ENCODE measurements around the gene RIPK3. TPM values are rescaled to one million over a fixed set of nuclear protein-coding genes. Genes with fewer than 3 reads are reported as not detected.

Gene RIPK3
- total RNA-seq, 4 donors from 2014 or later: 6.8 to 13.7 (median 11.1) TPM

DNA sequence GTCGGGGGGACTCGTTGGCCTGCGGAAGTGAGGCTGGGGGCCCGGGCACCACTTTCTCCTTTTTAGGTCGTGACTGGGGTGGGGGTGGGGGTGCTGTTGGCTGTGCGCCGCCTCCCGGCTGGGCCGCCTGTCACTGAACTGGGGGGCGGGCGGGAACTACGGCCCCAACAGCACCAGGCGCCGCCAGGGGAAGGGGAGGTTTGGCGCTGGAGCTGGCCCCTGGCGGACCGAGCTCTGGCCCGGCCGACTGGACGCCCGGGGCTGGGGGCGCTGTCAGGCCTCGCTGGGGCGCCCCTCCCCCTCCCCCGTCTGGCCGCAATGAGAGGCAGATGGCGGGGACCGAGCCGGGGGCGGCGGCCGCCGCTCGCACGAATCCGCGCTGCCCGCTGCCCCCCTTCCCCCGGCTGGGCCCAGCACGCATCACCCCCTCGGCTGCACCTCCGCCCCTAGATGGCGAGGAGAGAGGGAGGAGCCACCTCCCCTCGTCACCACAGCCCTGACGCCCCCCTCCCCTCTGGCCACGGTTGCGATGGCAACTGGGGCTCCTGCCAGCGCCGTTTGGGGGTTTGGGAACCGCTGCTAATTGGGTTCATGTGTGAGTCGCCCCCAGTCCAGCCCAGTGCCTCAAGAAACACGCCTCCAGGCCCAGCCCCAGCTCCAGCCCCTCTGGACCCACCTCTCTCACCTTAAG lies 28.9 kb upstream of the RIPK3 start:
- Histone ChIP-seq H3K4me1 (peaks cover 49% of the 10 kb centered on the region), H3K9me3 (no peaks in the 10 kb centered on the region), H3K36me3 (peaks cover 7% of the 10 kb centered on the region), H3K27me3 (peaks cover 3% of the 10 kb centered on the region), H3K27ac (peak overlapping the region; percentile 94), H3K4me3 (peak overlapping the region; percentile 63)
- TF ChIP-seq POLR2AphosphoS5 (IDR thresholded peaks at IDR 0.05) (no peak), EP300 (IDR thresholded peaks at IDR 0.05) (no peak), POLR2A (IDR thresholded peaks at IDR 0.05) (peak in 1 of 2 donors; percentile 55)
- TF ChIP-seq, protein P1, sequence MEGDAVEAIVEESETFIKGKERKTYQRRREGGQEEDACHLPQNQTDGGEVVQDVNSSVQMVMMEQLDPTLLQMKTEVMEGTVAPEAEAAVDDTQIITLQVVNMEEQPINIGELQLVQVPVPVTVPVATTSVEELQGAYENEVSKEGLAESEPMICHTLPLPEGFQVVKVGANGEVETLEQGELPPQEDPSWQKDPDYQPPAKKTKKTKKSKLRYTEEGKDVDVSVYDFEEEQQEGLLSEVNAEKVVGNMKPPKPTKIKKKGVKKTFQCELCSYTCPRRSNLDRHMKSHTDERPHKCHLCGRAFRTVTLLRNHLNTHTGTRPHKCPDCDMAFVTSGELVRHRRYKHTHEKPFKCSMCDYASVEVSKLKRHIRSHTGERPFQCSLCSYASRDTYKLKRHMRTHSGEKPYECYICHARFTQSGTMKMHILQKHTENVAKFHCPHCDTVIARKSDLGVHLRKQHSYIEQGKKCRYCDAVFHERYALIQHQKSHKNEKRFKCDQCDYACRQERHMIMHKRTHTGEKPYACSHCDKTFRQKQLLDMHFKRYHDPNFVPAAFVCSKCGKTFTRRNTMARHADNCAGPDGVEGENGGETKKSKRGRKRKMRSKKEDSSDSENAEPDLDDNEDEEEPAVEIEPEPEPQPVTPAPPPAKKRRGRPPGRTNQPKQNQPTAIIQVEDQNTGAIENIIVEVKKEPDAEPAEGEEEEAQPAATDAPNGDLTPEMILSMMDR (IDR thresholded peaks at IDR 0.05): no peak
- peak; percentile 85 to 87 for DNase-seq (ENCODE audit: low spot score in 2 of 2)
- 10% methylated on average over 4 of the region's 52 CpGs for WGBS

DNA sequence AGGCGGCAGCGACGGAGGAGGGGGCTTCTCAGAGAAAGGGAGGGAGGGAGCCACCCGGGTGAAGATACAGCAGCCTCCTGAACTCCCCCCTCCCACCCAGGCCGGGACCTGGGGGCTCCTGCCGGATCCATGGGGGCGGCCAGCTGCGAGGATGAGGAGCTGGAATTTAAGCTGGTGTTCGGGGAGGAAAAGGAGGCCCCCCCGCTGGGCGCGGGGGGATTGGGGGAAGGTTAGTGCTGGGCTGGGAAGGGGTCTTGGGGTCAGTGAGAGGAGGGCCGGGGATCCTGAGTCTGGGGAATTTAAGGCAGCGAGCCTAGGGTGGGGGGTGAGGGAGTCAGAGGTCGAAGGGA lies 28.4 kb upstream of the RIPK3 start:
- no peaks in the 10 kb centered on the region for H3K9me3 ChIP-seq
- no peak for TF ChIP-seq POLR2A (IDR thresholded peaks at IDR 0.05)
- TF ChIP-seq, protein P1 (IDR thresholded peaks at IDR 0.05): no peak
- TF ChIP-seq POLR2AphosphoS5 (IDR thresholded peaks at IDR 0.05): no peak
- TF ChIP-seq EP300 (IDR thresholded peaks at IDR 0.05): no peak
- peaks cover 5% of the 10 kb centered on the region for H3K36me3 ChIP-seq
- WGBS: 5% methylated on average over 15 of the region's 15 CpGs
- H3K27me3 ChIP-seq: peaks cover 3% of the 10 kb centered on the region
- no peak for DNase-seq (ENCODE audit: low spot score in 2 of 2)
- H3K4me1 ChIP-seq: peaks cover 49% of the 10 kb centered on the region
- H3K4me3 ChIP-seq: peak overlapping the region; percentile 63
- peak overlapping the region; percentile 94 for H3K27ac ChIP-seq

DNA sequence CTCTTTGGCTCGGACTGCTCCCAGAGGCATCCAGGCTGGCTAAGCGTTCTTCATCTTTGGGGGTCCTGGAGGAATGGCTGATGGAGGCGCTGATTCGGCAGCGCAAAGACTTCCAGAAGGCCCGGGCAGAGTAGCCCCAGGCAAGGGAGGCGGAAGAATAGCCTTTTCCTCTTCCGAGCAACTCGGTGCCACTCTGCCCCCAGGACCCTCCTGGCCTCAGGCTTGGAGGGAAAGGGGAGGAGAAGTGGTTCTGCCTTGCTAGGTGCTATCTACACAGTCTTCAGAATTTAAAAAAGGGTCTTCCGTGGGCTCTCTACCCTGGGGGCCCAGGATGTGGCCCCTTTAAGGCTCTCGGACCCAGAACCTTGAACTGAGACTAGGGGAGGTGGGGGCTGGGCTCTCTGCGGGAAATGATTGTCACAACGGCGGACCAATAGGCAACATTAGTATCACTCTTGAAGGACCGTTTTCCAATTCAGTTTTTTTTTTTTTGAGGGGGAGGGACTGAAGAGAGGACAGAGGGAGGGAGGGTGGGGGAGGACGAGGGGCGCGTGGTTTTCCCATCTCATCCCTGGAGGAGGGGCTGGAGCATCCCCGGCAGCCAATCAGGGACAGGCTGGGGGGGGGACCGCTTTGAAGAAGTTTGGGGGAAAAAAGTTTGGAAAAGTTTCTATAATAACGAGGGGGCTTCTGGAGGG lies 27.9 kb upstream of the RIPK3 start, which contains the start of gene NFATC4:
Gene NFATC4, plus strand, starts transcription at position 671 of the 698 bp plus-strand sequence. CDS start 157 bp downstream, outside the sequence.
- peaks cover 4% of the 10 kb centered on the region for H3K36me3 ChIP-seq
- 8% methylated on average over 16 of the region's 21 CpGs for WGBS
- no peaks in the 10 kb centered on the region for H3K9me3 ChIP-seq
- peaks cover 49% of the 10 kb centered on the region for H3K4me1 ChIP-seq
- H3K27me3 ChIP-seq: peaks cover 3% of the 10 kb centered on the region
- peak within 1 kb of the TSS; percentile 63 for H3K4me3 ChIP-seq
- DNase-seq (ENCODE audit: low spot score in 2 of 2): peak; percentile 86 to 88
- peak within 1 kb of the TSS; percentile 94 for H3K27ac ChIP-seq
- no peak for TF ChIP-seq EP300 (IDR thresholded peaks at IDR 0.05)
- TF ChIP-seq POLR2AphosphoS5 (IDR thresholded peaks at IDR 0.05): no peak
- TF ChIP-seq POLR2A (IDR thresholded peaks at IDR 0.05): no peak
- TF ChIP-seq, protein P1 (IDR thresholded peaks at IDR 0.05): no peak

DNA sequence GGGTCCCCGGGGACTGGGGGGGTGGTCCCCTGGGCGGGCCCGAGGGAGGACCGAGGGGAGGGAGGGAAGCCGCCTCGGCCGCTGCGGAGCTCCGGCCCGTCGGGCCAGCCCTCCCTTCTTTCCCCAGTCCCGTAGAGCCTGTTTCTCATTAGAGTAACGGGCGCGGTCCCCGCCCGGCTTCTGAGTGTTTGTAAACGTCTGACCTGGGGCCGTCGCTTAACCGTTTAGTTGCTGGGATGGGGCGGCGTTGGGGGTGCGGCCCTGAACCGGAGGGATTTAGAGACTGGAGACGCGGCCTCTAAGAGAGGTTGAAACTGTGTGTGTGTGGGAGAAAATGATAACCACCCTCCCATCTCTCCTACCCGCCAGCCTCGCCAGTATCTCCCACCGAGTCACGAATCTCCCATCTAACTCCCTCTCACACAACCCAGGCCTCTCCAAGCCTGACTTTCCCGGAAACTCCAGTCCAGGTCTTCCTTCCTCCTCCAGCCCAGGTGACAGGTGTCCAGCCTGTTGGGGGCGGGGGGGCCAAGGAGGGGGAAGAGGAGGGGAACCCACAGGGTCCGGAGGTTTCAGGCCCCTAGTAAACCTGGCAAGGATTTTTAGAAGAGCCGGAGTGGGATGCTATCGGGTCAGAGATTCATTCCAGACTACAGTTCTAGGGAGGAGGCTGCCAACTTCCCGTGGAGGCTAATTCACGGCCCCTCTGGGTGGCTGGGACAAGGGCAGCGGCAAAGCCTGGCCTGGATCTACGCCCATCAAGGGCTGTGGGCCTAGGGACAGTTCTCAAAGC lies 27.1 kb upstream of the RIPK3 start:
- peaks cover 2% of the 10 kb centered on the region for H3K36me3 ChIP-seq
- 2% methylated on average over 17 of the region's 40 CpGs for WGBS
- TF ChIP-seq, protein P1 (IDR thresholded peaks at IDR 0.05): no peak
- TF ChIP-seq POLR2AphosphoS5 (IDR thresholded peaks at IDR 0.05): peak in 2 of 3 donors; percentile 7 to 47
- peaks cover 49% of the 10 kb centered on the region for H3K4me1 ChIP-seq
- H3K27me3 ChIP-seq: peaks cover 3% of the 10 kb centered on the region
- peak; percentile 95 for DNase-seq (ENCODE audit: low spot score in 2 of 2)
- H3K9me3 ChIP-seq: no peaks in the 10 kb centered on the region
- H3K27ac ChIP-seq: peak overlapping the region; percentile 94
- peak overlapping the region; percentile 63 for H3K4me3 ChIP-seq

DNA sequence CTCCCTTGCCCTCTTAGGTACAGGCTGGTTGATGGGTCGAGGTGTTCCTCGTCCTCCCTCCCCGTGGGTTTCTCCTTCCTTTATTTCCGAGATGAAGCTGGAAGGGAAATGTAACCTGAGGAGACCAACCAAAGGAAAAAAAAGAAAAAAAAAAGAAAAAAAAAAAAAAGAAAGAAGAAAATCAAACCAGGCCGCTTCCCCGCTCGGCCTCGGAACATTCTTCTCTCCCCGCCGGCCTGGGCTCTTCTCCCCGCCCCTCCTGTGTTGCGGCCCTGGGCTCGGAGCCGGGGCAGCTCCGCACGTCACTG lies 26.6 kb upstream of the RIPK3 start:
- peak overlapping the region; percentile 94 for H3K27ac ChIP-seq
- no peak for DNase-seq (ENCODE audit: low spot score in 2 of 2)
- WGBS: 2% methylated on average over 16 of the region's 16 CpGs
- H3K4me3 ChIP-seq: peak overlapping the region; percentile 63
- peaks cover 3% of the 10 kb centered on the region for H3K27me3 ChIP-seq
- no peaks in the 10 kb centered on the region for H3K36me3 ChIP-seq
- H3K9me3 ChIP-seq: no peaks in the 10 kb centered on the region
- peaks cover 46% of the 10 kb centered on the region for H3K4me1 ChIP-seq
- peak in 1 of 3 donors; percentile 45 for TF ChIP-seq POLR2AphosphoS5 (IDR thresholded peaks at IDR 0.05)
- TF ChIP-seq, protein P1 (IDR thresholded peaks at IDR 0.05): no peak
